HG03432 (cell line): Measurements from ENCODE around the gene ZAR1L.

Source experiments
- ATAC-seq: cut with Tn5 transposase; IDR thresholded peaks from one replicate; pipeline ENCODE4 v1.9.1; 2021; ENCODE audit warnings: mild to moderate bottlenecking, moderate library complexity; ENCODE audit not compliant: unreplicated experiment

Gene ZAR1L

DNA sequence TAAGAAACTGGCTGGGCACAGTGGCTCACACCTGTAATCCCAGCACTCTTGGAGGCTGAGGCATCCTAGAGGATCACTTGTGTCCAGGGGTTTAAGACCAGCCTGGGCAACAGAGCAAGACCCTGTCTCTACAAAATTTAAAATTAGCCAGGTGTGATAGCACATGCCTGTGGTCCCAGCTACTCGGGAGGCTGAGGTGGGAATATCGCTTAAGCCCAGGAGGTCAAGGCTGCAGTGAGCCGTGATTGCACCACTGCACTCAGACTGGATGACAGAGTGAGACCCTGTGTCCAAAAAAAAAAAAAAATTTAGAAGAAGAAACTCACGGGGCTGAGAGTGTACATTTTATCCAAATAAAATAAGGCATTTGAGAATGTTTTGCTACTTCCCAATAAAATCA lies 58.9 kb downstream of the ZAR1L start:
- no peak for ATAC-seq

DNA sequence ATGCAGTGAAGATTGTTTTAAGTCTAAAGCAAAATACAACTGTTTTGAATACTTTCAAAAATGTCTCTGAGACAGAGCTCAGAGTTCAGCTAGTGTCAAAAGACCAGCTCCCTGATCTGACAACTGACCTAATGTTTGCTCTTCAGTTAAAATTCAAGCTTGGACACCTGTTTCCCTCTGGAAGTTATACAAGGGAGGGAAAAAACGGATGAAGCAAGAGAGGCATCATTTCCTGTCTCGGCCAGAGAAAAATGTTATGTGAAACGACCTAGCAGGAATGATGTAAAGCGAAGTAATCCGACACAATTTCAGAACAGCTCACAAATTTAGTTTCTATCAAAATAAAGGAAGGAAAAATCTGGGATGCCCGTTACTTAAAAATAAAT lies 59.4 kb downstream of the ZAR1L start:
- ATAC-seq, result no peak

DNA sequence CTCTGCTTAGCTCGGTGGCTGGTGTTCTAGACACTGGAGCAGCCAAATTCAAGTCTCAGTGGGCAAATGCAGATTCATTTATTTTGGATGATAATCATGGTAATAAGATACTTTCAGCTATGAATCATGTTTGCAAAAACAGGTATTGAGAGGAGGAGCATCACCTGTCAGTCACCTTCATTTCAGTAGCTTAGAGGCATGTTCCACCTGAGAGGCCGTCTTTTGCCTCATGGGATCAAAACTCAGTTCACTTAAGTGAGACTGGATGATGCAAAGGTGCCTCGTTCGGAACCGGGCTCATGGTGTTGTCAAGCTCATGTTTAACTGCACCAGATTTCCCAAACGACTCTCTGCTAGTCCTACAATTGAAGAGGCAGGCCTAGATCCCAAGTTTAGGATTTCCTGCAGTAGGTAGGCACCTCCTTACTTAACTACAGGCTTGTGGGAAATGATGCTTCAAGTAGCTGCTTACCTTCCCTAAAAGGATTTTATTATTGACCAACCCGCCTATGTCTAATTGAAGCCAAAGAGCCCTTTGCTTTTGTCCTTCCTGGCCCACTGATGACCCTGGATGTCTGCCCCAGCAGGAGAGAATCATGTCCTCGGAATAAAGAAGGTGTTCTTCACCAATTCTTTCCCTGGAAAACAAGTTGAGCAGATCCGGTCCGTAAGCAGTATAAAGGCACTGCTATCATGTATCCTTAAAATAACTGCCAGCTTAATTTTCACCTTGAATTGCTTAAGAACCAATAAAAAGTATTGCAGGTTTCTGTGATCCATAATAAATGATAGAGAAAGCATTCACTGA lies 60.0 kb downstream of the ZAR1L start:
- no peak for ATAC-seq

DNA sequence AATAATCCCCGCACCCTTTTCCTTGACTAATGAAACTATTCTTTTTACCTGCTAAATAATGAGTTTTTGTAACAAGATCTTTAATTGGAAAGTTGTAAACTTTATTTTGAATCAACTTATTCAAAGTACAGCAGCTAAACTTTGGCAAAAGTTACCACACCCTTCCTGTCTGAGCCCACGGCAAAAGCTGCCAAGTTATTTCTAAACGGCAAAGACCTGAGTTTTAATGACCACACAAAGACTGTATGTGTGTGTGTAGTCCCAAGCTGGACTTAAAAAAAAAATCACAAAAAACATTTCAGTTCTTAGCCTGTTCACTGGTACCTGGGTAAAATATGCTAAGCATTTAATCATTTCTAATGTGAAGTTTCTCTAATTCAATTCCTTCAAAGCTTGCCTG lies 60.7 kb downstream of the ZAR1L start:
- no peak for ATAC-seq

DNA sequence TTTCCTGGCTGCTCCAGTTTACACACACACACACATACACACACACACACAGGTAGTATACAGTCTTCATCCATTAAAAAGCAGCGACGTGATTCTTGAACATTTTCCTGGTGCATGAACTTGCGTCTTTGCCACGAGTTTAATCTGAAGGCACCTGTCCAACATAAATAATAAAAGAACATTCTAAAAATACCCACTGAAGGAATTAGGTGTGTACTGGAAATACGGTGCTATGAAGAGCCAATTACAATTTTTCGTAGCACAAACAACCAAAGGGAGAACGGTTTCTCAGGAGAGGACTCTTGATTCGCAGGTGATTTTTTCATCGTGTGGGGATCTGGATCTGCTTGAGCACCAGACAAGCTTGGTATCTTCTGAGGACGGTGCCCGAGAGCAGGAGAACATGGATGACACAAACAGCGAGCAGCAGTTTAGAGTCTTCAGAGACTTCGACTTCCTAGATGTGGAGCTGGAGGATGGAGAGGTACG lies 61.2 kb downstream of the ZAR1L start:
- no peak for ATAC-seq
